K562 (cell line): ENCODE results near the gene TMEM131. TPM values are rescaled to one million over a fixed set of nuclear protein-coding genes. Genes with fewer than 3 reads are reported as not detected.

ENCODE experiments used
- HMBOX1 ChIP-seq: sonication (generic); IDR thresholded peaks from 2 replicates; pipeline ENCODE4 v1.6.1; 2016
- HOXB6 ChIP-seq: fragments of 250-450 bp; sonication (Bioruptor Pico); IDR thresholded peaks from 2 replicates; pipeline ENCODE4 v1.5.1; 2022; ENCODE audit warnings: mild to moderate bottlenecking, borderline replicate concordance
- L3MBTL2 ChIP-seq: fragments of 450-650 bp; IDR thresholded peaks from 2 replicates; pipeline ENCODE4 v1.6.1; 2016; ENCODE audit warnings: mild to moderate bottlenecking, moderate library complexity
- LARP7 ChIP-seq: fragments of 450-650 bp; IDR thresholded peaks from 2 replicates; pipeline ENCODE4 v1.6.1; 2016
- MBD2 ChIP-seq: sonication (generic); IDR thresholded peaks from 2 replicates; pipeline ENCODE4 v1.6.1; 2016; ENCODE audit warnings: low read depth, borderline replicate concordance
- POLR2AphosphoS5 ChIP-seq: IDR thresholded peaks from 2 replicates; pipeline ENCODE4 v1.6.1; 2011; ENCODE audit warnings: mild to moderate bottlenecking, low read depth, low read length, moderate library complexity; ENCODE audit not compliant: control insufficient read depth, insufficient read depth
- PPARD ChIP-seq: fragments of 250-450 bp; sonication (Bioruptor Pico); IDR thresholded peaks from 2 replicates; pipeline ENCODE4 v1.8.0; 2022; ENCODE audit warnings: inconsistent platforms, mild to moderate bottlenecking, moderate library complexity
- SMARCA5 ChIP-seq: fragments of 450-650 bp; IDR thresholded peaks from 2 replicates; pipeline ENCODE4 v1.6.1; 2016
- ZNF511 ChIP-seq: sonication (generic); formaldehyde crosslinking; IDR thresholded peaks from 2 replicates; pipeline ENCODE4 v1.8.0; 2022; ENCODE audit warnings: mild to moderate bottlenecking, missing genetic modification reagents
- ZNF518B ChIP-seq: fragments of 250-450 bp; sonication (Bioruptor Pico); IDR thresholded peaks from 2 replicates; pipeline ENCODE4 v1.5.0; 2021; ENCODE audit warnings: mild to moderate bottlenecking, moderate library complexity
- ZSCAN32 ChIP-seq: fragments of 450-650 bp; formaldehyde crosslinking; IDR thresholded peaks from 2 replicates; pipeline ENCODE4 v1.4.0; 2020; ENCODE audit warnings: mild to moderate bottlenecking, moderate library complexity
- polyA plus RNA-seq, 8 experiments: library from polyadenylated mRNA; depleted of rRNA in 4 of 8; stranded (reverse) in 5 of 8; unstranded in 3 of 8; fragments of >200 nt; fragmentation: Nextera tagmentation in 2 of 8; fragmentation: Illumina TruSeq in 1 of 8; extraction: Ambion mirVana in 2 of 8; extraction: Trizol in 1 of 8; gene quantifications; 2 replicates each; pipeline versions ENCODE4 v1.2.1 to v1.2.3, GENCODE V29; 2011 to 2014; ENCODE audit warnings: inconsistent platforms in 1 of 8, missing spikeins in 1 of 8
- total RNA-seq, 7 experiments: library from RNA; depleted of rRNA in 6 of 7; stranded (reverse); fragments of >200 nt in 6 of 7; fragmentation: Illumina TruSeq in 2 of 7; extraction: Trizol in 2 of 7; gene quantifications; 2 replicates each; pipeline versions ENCODE4 v1.2.1 to v1.2.3, GENCODE V29; 2011 to 2021; ENCODE audit warnings: low replicate concordance in 1 of 7
- TF ChIP-seq, protein P1 (sequence below): sonication (generic); formaldehyde crosslinking; IDR thresholded peaks from 2 replicates; pipeline ENCODE4 v1.9.0; 2022; ENCODE audit warnings: mild to moderate bottlenecking, missing genetic modification reagents
- TF ChIP-seq, protein P2 (sequence below), 2 experiments: fragments of 450-650 bp in 1 of 2; sonication (generic) in 1 of 2; formaldehyde crosslinking in 1 of 2; IDR thresholded peaks in 1 of 2; conservative IDR thresholded peaks in 1 of 2; 2 replicates each; pipeline versions ENCODE4 v1.6.1 to v1.8.1; 2016 to 2023; ENCODE audit warnings: mild to moderate bottlenecking in 2 of 2, moderate library complexity in 2 of 2, inconsistent platforms in 1 of 2, missing genetic modification reagents in 1 of 2
- TF ChIP-seq, protein P3 (sequence below): fragments of 250-450 bp; sonication (Bioruptor Pico); IDR thresholded peaks from 2 replicates; pipeline ENCODE4 v1.9.0; 2021; ENCODE audit warnings: mild to moderate bottlenecking, inconsistent platforms
- TF ChIP-seq, protein P4 (sequence below): fragments of 450-650 bp; formaldehyde crosslinking; IDR thresholded peaks from 2 replicates; pipeline ENCODE4 v1.4.0; 2020; ENCODE audit warnings: mild to moderate bottlenecking, moderate library complexity
- TF ChIP-seq, protein P5 (sequence below): fragments of 450-650 bp; IDR thresholded peaks from one replicate; pipeline ENCODE4 v1.6.1; 2018; ENCODE audit warnings: mild to moderate bottlenecking, moderate library complexity; ENCODE audit not compliant: partially characterized antibody

The TMEM131 gene
- total and polyA plus RNA-seq, 9 of the 15 experiments (the other 6 are each of a cell fraction or from before 2014, with no cell fraction given), result 2.5 to 21.1 (median 12.4) TPM

DNA sequence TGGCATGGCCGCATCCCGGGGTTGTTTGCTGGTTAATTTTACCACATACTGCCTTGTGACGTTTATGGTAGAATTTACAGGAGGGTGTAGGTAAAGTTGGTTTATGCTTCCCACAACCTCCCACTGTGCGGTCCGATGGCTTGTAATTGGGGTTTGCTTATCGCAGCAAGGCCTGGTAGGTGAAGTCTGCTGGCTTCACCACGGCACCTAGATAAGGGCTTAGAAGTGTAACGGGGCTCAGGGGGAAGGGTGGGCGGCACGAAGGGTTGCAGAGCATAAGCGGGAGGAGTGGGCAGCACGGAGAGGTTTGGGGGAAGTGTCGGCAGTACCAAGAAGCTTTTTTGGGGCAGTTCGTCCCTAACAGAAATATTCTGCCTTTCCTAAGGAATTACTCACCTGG, 39.0 kb upstream of the TMEM131 start (continued):
- no peak for TF ChIP-seq SMARCA5
- TF ChIP-seq, protein P1, sequence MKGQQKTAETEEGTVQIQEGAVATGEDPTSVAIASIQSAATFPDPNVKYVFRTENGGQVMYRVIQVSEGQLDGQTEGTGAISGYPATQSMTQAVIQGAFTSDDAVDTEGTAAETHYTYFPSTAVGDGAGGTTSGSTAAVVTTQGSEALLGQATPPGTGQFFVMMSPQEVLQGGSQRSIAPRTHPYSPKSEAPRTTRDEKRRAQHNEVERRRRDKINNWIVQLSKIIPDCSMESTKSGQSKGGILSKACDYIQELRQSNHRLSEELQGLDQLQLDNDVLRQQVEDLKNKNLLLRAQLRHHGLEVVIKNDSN (CRISPR knock-in tag), result no peak
- no peak for TF ChIP-seq L3MBTL2
- TF ChIP-seq, protein P2, sequence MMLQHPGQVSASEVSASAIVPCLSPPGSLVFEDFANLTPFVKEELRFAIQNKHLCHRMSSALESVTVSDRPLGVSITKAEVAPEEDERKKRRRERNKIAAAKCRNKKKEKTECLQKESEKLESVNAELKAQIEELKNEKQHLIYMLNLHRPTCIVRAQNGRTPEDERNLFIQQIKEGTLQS (IDR thresholded peaks at IDR 0.05), result no peak
- TF ChIP-seq, protein P2 (CRISPR knock-in tag; conservative IDR thresholded peaks at IDR 0.05), result no peak
- TF ChIP-seq MBD2, result 0 out of 2 replicates have a peak, but pooled peaks have one; percentile 32
- peak; percentile 59; the same call in 1 of the 2 replicates for TF ChIP-seq POLR2AphosphoS5
- TF ChIP-seq, protein P3, sequence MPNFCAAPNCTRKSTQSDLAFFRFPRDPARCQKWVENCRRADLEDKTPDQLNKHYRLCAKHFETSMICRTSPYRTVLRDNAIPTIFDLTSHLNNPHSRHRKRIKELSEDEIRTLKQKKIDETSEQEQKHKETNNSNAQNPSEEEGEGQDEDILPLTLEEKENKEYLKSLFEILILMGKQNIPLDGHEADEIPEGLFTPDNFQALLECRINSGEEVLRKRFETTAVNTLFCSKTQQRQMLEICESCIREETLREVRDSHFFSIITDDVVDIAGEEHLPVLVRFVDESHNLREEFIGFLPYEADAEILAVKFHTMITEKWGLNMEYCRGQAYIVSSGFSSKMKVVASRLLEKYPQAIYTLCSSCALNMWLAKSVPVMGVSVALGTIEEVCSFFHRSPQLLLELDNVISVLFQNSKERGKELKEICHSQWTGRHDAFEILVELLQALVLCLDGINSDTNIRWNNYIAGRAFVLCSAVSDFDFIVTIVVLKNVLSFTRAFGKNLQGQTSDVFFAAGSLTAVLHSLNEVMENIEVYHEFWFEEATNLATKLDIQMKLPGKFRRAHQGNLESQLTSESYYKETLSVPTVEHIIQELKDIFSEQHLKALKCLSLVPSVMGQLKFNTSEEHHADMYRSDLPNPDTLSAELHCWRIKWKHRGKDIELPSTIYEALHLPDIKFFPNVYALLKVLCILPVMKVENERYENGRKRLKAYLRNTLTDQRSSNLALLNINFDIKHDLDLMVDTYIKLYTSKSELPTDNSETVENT, result no peak
- TF ChIP-seq ZNF518B (CRISPR knock-in tag), result no peak
- TF ChIP-seq HMBOX1, result peak; percentile 81
- no peak for TF ChIP-seq PPARD
- TF ChIP-seq ZSCAN32, result no peak
- TF ChIP-seq, protein P4, sequence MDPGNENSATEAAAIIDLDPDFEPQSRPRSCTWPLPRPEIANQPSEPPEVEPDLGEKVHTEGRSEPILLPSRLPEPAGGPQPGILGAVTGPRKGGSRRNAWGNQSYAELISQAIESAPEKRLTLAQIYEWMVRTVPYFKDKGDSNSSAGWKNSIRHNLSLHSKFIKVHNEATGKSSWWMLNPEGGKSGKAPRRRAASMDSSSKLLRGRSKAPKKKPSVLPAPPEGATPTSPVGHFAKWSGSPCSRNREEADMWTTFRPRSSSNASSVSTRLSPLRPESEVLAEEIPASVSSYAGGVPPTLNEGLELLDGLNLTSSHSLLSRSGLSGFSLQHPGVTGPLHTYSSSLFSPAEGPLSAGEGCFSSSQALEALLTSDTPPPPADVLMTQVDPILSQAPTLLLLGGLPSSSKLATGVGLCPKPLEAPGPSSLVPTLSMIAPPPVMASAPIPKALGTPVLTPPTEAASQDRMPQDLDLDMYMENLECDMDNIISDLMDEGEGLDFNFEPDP (CRISPR knock-in tag), result no peak
- TF ChIP-seq ZNF511 (CRISPR knock-in tag), result no peak
- no peak for TF ChIP-seq HOXB6
- TF ChIP-seq, protein P5, sequence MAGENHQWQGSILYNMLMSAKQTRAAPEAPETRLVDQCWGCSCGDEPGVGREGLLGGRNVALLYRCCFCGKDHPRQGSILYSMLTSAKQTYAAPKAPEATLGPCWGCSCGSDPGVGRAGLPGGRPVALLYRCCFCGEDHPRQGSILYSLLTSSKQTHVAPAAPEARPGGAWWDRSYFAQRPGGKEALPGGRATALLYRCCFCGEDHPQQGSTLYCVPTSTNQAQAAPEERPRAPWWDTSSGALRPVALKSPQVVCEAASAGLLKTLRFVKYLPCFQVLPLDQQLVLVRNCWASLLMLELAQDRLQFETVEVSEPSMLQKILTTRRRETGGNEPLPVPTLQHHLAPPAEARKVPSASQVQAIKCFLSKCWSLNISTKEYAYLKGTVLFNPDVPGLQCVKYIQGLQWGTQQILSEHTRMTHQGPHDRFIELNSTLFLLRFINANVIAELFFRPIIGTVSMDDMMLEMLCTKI, result no peak
- TF ChIP-seq LARP7, result no peak
